HG03066 (cell line): Measurements from ENCODE around the gene GDPD4.

Experiments
- ATAC-seq: cut with Tn5 transposase; IDR thresholded peaks from one replicate; pipeline ENCODE4 v1.9.1; 2021; ENCODE audit warnings: low read depth; ENCODE audit not compliant: unreplicated experiment

Gene GDPD4

DNA sequence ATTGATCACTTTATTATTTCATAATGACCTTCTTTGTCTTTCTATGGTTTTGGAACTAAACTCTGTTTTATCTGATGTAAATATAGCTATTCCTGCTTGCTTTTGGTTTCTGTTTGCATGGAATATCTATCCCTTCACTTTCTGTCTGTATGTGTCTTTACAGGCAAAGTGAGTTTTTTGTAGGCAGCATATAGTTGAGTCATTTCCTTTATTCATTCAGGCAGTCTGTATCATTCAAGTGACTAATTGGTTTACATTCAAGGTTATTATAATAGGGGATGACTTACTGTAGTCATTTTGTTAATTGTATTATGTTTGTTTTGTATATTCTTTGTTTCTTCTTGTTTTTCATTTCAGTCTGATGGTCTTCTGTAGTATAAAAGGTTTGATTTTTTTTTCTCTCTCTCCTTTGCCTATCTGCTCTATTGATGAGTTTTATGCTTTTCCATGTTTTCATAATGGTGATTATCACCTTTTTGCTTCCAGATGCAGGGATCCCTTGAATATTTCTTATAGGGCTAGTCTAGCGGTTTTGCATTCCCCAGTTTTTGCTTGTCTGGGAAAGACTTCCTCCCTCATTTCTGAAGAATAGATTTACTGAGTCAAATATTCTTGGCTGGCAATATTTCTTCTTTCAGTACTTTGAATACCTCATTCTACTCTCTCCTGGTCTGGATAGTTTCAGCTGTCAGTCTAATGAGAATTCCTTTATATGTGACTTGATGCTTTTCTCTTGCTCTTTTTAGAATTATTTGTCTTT lies 50.4 kb downstream of the GDPD4 start:
- no peak for ATAC-seq

DNA sequence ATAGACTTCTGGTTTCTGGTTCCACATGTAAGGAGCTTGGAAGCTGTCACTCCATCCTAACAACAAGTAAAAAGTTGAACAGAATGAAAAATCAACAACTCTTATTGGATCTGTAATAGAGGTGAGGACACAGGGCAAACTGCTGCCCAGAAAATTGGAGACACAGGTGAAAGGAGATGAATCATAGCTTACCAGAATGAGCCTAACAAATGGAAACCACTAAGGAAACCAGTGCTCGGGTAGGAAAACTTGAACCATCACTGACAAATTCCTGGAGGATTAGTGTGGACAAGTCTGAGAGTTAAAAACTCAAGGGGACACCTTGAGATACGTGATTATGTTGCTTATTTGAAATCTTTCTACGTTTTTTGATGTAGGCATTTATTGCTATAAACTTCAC lies 52.1 kb downstream of the GDPD4 start:
- ATAC-seq: no peak

DNA sequence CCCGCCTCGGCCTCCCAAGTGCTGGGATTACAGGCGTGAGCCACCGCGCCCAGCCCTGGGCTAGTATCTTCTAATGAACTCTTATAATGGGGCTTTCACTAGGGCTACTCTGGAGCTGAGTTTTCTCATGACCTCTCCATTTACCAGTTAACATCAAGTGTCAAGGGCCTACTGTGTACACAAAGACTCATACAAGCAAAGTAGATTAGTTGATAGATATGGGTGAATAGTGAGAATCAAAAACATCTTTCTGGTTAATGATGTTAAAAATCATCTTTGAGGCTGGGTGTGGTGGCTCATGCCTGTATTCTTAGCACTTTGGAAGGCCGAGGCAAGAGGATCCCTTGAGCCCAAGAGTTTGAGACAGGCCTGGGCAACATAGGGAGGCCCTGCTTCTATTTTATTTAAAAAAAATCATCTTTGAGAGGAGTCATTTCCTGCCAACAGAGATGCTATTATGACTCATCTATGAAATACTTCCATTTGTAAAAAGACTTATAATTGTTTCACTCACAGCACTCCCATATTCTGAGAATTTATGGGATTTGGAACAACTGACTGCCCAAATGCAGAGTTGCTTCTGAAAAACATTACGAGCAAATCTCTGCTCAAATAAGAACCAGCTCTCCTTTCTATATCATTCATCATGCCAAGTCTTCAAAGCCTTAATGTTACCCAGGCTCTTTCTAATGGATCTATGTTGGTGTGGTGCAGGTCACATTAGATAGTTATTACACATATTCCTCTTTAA lies 57.0 kb downstream of the GDPD4 start:
- no peak for ATAC-seq

DNA sequence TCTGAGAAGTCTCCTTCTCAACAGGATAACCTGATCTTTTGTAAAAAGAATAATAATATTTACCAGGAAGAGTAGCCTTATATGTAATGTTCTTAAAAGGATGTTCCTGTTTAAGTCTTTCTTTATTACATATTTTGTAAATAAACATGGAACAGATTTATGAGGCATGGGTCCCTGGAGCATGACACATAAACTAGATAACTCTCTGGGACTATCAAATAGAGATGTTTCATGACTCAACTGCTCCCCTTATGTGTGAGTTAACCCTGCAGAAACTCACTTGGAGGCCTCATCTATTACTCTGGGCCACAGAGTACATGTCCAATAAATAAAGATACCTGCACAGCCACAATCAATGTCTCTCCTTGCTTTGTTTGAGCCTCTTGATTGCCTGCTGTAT lies 64.6 kb downstream of the GDPD4 start:
- no peak for ATAC-seq

DNA sequence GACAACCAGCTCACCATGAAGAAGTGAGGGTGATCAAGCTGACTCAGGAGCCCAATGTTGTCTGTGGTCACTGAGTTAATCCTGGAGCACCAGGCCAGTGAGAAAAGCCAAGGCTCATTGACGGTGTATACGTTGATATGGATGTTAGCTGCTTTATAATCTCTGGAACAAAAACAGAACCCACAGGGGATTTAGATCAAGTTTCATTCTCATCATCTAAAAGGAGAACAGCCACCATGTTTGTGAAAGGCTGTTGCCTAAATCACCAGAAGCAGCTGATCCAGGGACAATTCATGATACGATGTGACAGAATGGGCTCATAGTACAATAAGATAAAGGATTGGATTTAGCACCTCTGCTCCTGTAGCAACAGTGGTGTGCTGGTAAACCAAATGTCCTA lies 68.5 kb downstream of the GDPD4 start:
- ATAC-seq: no peak

DNA sequence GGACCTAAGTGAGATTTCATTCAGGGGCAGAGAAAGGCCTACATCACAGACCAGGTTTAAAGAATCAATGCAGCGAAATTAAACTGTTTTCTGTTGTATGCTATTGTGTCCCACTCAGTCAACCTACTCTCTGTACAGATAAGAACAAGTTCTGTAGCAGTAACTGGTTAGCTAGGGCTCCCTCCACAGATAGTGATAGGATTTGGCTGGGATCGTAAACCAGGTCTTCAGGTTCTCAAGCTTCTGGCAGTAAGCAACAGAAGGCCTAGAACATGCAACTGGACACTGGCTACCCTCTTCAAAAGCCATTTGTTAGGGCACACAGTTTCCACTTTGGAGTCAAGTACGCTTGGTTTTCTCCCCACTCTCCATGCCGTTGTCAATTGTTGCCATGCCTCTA lies 69.2 kb downstream of the GDPD4 start:
- ATAC-seq: no peak

DNA sequence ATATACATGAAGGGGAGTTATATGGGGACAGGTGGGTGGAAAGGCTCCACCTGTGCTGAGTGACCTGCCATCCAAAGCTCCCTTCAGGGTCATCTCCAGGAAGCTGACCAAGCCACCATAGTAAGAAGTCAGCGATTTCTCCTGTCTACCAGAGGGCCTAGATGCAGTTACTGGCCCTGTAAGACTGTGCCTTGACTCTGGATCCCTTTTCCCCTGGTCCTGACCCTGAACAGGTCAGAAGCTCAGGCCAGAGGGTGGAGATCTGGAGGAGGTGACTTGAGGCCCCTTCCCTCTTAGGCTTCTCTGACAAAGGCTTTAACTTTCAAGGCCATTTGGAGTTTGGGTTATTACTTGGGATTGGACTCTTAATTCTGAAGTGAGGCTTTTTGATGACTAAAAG lies 69.7 kb downstream of the GDPD4 start:
- no peak for ATAC-seq

DNA sequence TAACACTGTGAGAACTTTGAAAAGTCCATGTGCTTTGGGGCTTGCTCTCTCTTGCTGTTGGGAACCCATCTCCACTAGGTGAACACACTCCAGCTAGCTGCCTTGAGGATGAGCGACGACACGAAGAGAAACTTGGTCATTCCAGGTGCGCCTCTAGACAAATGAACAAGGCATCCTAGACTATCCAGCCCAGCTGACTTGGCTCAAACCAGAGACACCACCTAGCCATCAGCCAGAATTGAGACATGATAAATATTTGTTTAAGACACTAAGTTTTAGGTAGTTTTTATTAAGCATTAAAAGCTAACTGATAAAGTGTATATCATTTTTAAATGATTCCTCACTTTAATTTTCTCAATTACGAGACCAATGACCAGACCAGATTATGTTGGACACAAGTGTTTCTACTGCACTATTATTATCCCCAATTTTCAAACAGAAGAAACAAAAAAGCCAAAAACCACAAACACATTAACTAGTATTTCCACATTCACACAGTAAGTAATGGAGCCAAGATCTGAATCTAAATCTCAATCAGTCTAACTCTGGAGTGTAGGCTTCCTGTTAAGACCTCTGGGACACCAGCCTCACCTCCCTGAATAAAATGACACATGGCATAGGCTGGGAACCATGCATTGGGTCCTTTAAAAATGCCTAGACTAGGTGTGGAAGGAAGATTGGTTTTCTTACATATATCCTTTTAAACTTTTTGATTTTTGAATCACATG lies 70.4 kb downstream of the GDPD4 start:
- no peak for ATAC-seq

DNA sequence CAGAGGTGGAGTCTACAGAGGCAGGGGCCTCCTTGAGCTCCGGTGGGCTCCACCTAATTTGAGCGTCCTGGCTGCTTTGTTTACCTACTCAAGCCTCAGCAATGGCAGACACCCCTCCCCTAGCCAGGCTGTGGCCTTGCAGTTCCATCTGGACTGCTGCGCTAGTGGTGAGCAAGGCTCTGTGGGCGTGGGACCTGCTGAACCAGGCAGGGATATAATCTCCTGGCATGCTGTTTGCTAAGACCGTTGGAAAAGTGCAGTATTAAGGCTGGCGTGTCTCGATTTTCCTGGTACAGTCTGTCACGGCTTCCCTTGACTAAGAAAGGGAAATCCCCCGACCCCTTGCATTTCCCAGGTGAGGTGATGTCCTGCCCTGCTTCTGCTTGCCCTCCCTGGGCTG lies 77.7 kb downstream of the GDPD4 start:
- ATAC-seq: no peak

DNA sequence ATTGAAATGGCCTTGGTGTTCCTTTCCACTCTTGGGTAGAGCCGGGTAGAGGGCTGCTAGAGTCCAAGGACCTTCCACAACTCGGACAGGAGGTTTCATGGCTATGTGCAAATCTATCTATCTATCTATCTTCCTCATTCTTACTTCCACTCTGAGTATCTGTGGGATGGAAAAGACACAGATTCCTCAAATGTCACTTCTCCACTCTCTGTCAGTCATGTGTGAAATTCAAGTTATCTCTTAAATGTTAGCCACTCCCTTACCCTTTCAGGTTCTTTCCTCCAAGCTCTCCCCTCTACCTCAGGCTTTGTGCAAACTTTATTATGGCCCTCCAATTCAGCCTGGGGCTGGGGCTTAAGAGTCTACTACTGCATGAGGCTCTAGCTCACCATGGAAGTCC lies 84.3 kb downstream of the GDPD4 start:
- ATAC-seq: no peak

DNA sequence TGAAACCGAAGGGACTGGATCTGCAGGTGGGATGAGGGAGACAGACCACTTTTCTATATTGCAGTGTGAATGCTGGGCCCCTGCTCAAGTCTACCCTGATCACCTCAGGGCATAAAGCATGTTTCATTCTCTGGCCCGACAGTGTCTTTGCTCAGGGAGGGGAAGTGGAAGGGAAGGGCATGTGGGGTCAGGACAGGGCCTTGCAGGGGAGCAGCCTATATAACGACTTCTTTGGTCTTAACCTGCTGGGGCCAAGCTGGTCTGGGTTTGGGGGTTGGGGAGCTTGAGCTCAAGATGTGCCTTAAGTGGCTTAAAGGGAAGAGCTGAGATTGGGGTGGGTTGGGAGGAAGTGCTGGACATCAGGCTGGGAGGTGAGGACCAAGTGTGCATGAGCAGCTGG lies 86.4 kb downstream of the GDPD4 start:
- ATAC-seq: no peak

DNA sequence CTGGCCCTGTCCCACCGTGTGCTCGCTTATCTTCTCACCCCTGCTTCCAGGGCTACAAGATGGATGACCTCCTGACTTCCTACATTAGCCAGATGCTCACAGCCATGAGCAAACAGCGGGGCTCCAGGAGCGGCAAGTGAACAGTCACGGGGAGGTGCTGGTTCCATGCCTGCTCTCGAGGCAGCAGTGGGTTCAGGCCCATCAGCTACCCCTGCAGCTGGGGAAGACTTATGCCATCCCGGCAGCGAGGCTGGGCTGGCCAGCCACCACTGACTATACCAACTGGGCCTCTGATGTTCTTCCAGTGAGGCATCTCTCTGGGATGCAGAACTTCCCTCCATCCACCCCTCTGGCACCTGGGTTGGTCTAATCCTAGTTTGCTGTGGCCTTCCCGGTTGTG lies 86.9 kb downstream of the GDPD4 start:
- ATAC-seq: no peak

DNA sequence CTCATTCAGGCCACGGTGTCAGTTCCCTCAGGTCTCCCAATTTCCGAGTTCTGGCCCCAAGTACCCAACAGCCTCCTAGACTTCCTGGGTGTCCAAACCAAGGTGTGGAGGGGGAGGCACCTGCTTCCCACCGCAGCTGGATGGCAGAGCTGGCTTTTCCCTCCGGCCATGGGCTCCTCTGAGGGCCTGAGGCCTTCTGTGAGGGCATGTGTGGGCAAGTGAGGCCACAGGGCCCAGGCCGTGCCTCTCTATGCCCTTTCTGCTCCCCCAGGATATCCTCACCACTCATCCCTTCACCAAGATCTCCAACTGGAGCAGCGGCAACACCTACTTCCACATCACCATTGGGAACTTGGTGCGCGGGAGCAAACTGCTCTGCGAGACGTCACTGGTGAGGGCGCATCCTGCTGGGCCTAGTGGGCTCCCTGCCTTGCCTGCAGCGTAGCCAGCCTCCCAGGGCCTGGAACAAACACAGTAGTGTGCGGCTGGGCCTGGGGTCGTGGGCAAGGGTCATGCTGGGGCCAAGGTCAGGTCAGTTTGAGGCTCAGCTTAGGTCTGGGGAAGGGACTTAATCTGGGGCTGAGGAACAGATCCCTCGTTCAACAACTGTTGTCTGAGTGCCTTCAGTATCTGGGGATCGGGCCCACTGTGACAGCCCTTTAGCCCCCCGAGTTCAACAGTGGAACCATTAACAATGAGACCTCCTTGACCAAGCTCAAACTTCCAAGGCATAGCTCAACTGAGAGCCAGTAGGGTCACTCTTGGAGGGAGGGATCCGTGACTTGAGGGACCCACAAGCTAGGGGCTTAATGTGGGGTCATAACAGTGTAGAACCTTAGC lies 87.7 kb downstream of the GDPD4 start:
- ATAC-seq: no peak

DNA sequence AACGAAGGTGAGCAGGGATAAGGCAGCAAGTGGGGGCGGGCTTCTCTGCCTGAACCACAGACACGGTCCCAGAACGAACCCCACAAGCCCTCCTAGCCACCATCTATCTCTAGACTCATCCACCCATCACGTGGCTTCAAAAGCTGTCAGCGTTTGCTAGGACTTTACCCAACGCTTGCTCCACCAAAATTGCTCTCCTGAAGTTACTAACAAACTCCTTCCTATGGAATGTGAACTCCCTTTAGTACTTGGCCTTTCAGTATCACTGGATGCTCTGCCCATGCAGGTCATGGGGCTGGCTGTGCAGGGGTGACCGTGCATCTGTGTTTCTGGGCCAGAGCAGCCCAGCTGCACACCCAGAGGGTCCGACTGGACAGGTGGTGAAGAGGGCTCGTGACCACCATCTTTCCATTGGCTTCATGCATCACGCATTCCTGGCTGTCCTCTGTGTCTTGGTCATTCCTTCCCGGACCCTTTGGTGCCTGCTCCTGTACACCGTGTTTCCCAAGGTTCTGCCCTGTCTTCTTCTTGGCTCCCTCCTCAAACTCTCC lies 88.4 kb downstream of the GDPD4 start:
- ATAC-seq: no peak

DNA sequence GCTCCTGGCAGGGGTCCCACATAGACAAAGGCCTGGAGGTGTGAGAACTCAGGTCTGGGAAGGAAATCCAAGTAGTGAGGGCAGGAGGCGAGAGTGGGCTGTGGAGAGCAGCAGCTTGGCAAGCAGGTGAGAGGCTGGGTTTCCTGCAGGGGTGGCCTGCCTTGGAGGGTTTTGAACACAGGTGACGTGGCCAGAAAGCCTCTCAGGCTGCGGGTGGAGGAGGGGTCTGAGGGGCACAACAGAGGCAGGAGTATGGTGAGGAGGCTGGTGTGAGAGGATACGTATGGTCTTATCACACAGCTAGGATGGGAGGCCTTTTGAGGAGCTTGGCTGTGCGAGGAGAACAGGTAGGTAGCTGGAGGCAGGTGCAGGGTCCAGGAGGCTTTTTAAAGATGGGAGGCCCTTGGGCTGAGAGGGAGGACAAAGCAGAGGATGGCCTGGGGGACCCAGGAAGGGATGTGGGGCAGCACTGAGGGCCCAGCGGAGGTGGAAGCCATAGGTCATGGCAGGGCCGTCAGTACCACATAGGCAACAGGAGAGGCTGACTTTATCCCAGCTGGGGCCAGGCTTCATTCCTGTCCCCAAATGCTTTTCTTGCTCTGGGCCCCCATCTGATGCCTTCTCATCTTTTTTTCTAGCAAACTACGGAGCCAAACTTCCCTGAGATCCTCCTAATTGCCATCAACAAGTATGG lies 89.0 kb downstream of the GDPD4 start:
- ATAC-seq: no peak

DNA sequence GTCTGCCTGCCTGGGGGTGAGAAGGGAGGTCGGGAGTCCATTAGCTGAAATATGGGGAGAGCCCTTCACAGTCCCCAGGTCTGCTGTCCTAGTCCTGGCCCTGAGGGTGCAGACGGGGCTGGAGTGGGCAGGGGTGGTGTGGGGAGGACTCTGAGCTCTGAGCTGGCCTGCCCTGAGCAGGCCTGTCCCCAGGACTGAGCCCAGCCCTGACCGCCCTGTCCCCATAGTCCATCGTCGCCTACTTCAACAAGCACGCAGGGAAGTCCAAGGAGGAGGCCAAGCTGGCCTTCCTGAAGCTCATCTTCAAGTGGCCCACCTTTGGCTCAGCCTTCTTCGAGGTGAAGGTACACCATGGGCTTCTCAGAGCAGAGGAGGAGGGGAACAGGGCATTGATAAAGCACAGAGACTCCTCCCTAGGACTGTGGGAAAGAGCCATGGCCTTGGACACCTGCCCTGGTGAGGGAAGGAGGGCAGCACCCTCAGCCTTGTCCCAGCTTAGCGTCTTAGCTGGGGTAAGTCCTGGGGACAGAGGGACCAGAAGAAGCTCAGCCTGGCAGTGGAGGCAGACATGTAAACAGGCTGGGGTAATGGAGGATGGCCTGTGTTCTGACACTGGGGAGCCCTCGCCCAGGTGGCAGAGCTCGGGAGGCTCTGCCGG lies 89.8 kb downstream of the GDPD4 start:
- no peak for ATAC-seq

DNA sequence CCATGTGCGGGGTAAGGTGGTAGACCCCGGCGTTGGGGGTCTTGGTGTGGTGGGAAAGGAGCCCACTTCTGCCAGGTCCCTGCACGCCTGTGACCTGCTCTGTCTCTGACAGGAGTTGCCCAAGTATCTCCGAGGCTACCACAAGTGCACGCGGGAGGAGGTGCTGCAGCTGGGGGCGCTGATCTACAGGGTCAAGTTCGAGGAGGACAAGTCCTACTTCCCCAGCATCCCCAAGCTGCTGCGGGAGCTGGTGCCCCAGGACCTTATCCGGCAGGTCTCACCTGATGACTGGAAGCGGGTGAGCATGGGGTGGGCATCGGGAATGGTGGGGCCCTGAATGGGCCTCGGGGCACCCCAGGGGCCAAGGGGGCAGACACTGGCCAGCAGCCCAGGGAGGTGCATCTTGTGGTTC lies 90.4 kb downstream of the GDPD4 start:
- ATAC-seq: no peak

DNA sequence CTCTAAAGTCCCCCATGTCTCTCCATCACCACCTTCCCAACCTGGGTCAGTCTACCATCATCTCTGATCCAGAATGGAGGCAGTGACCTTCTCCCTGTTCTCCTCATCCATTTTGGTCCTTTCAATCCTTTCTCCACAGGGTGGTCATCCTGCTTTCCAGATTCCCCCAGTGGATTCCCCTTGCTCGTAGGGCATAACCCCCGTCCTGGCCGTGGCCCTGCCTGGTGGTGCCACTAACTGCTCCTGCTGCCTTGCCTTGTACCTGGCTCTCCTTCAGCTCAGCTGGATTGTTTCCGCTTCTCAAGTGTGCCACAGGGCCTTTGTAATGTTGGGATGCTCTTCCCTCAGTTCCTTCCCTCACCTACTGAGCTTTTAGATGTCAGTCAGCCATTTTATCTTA lies 91.8 kb downstream of the GDPD4 start:
- ATAC-seq: no peak

DNA sequence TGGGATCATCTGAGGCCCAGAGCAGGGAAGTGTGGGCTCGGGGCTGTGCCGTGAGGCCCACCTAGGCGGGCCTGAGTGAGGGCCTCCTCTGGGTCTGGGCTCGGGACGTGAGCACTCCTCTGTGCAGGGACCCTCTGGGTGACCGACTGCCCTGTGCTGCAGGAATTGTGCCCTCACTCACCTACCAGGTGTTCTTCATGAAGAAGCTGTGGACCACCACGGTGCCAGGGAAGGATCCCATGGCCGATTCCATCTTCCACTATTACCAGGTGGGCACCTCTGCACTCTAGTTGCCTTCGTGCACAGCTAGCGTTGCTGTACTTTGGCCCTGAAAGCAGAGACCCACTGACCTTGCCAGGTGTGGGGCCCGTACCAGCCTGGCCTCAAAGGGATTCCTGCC lies 93.0 kb downstream of the GDPD4 start:
- no peak for ATAC-seq
